Tongue (tissue), 2 donors: Measurements from ENCODE around the gene PGK1. TPM values are rescaled to one million over a fixed set of nuclear protein-coding genes. Genes with fewer than 3 reads are reported as not detected.
"Not testable (repeated sequence)": the region's sequence is repeated elsewhere in the genome, so short reads cannot be mapped to it uniquely, and the experiment has no call there.

Experiments used
- DNase-seq: peaks from one replicate; pipeline ENCODE4 v3.0.0-alpha.2; 2015
- total RNA-seq: library from RNA; depleted of rRNA; stranded (reverse); fragments of >200 nt; gene quantifications from one replicate; pipeline ENCODE4 v1.2.3, GENCODE V29; 2014

Gene PGK1
- total RNA-seq, 1 donor from 2014 or later = 275 TPM

- DNase-seq = no peak
Observed at GRCh38 chrX:78116365-78116764, 12.3 kb downstream of the PGK1 start.

- no peak for DNase-seq
Observed at GRCh38 chrX:78116766-78117165, 12.7 kb downstream of the PGK1 start.

- DNase-seq = no peak
Observed at GRCh38 chrX:78118628-78119027, 14.6 kb downstream of the PGK1 start.

GRCh38 chrX:78119521-78120227 lies 15.6 kb downstream of the PGK1 start:
- no peak for DNase-seq

- no peak for DNase-seq
Observed at GRCh38 chrX:78123190-78123589, 19.1 kb downstream of the PGK1 start.

- no peak for DNase-seq
Observed at GRCh38 chrX:78124307-78124706, 20.3 kb downstream of the PGK1 start.

GRCh38 chrX:78125148-78125547 lies 21.1 kb downstream of the PGK1 start:
- no peak for DNase-seq

GRCh38 chrX:78125781-78126180 lies 21.7 kb downstream of the PGK1 start:
- not testable (repeated sequence) for DNase-seq

- DNase-seq = no peak
Observed at GRCh38 chrX:78129714-78130113, 25.7 kb downstream of the PGK1 start.

GRCh38 chrX:78130396-78130795 lies 26.3 kb downstream of the PGK1 start:
- DNase-seq = no peak

GRCh38 chrX:78131117-78131516 lies 27.1 kb downstream of the PGK1 start:
- no peak for DNase-seq

GRCh38 chrX:78133238-78133960 lies 29.4 kb downstream of the PGK1 start:
- DNase-seq = no peak

- DNase-seq = peak; percentile 92
Observed at GRCh38 chrX:78139160-78140123, 35.4 kb downstream of the PGK1 start, which contains the start of gene TAF9B. TAF9B (minus strand) TSS chrX:78139650; CDS start chrX:78139611, 39 bp downstream.

- no peak for DNase-seq
Observed at GRCh38 chrX:78140206-78140605, 36.2 kb downstream of the PGK1 start.

GRCh38 chrX:78147002-78147540 lies 43.0 kb downstream of the PGK1 start:
- not testable (repeated sequence) for DNase-seq

GRCh38 chrX:78157373-78157772 lies 53.3 kb downstream of the PGK1 start:
- not testable (repeated sequence) for DNase-seq

- not testable (repeated sequence) for DNase-seq
Observed at GRCh38 chrX:78157846-78158245, 53.8 kb downstream of the PGK1 start.

GRCh38 chrX:78160711-78161110 lies 56.7 kb downstream of the PGK1 start:
- DNase-seq = not testable (repeated sequence)

- DNase-seq = not testable (repeated sequence)
Observed at GRCh38 chrX:78163175-78163574, 59.1 kb downstream of the PGK1 start.

- DNase-seq = no peak
Observed at GRCh38 chrX:78165425-78165824, 61.4 kb downstream of the PGK1 start.

GRCh38 chrX:78168065-78168464 lies 64.0 kb downstream of the PGK1 start:
- no peak for DNase-seq
